ENCODE results near the gene F8. TPM values are rescaled to one million over a fixed set of nuclear protein-coding genes. Genes with fewer than 3 reads are reported as not detected.
"Not testable (repeated sequence)": the region's sequence is repeated elsewhere in the genome, so short reads cannot be mapped to it uniquely, and the experiment has no call there.

Gene F8
- total and polyA plus RNA-seq, 9 of the 15 experiments (the other 6 are each of a cell fraction or from before 2014, with no cell fraction given): 0.41 to 3.8 (median 0.91) TPM

- in situ Hi-C loops (cut with MboI); H3K9me1 ChIP-seq (ENCODE audit: control insufficient read depth, insufficient read depth, low read length); H3K79me2 ChIP-seq (ENCODE audit: control insufficient read depth, insufficient read depth, low read length); H3K27ac ChIP-seq (ENCODE audit: extremely low read depth, low read depth, low read length); ATAC-seq; H3K36me3 ChIP-seq (ENCODE audit: control insufficient read depth, insufficient read depth, low read length); H3K4me2 ChIP-seq (ENCODE audit: insufficient read depth, low read length); H3K27me3 ChIP-seq (ENCODE audit: control insufficient read depth in 2 of 2, insufficient read depth in 2 of 2, low read length in 2 of 2); H3K9me3 ChIP-seq (replicated peaks; ENCODE audit: control insufficient read depth, insufficient read depth, low read depth, low read length); BruUV-seq (replicated peaks); H3K4me3 ChIP-seq; CTCF ChIA-PET (ENCODE audit: low intra/inter-chr PET ratio); DNase-seq (ENCODE audit: extremely low read depth in 1 of 4, low spot score in 3 of 4); H4K20me1 ChIP-seq (replicated peaks; ENCODE audit: control insufficient read depth, insufficient read depth, low read length); intact Hi-C loops (cut with micrococcal nuclease); POLR2A ChIA-PET; H3K9ac ChIP-seq (ENCODE audit: insufficient read depth in 1 of 2, low read depth in 2 of 2, low read length in 2 of 2); H2AFZ ChIP-seq (ENCODE audit: low read depth, low read length); FAIRE-seq: not testable (repeated sequence)
- WGBS (ENCODE audit: insufficient coverage, low coverage, missing lambda C conversion rate): no CpG with 5 or more reads among the region's 3 CpGs
- peak; percentile 50; the same call in 1 of the 2 replicates for TF ChIP-seq BCOR (IDR thresholded peaks at IDR 0.05)
- H3K4me1 ChIP-seq (replicated peaks in 1 of 2; ENCODE audit: control insufficient read depth in 2 of 2, insufficient read depth in 2 of 2, low read length in 2 of 2): peaks cover 12 to 44% of the 10 kb centered on the region in 2 experiments
Measured at GRCh38 chrX:154825586-154825985, 196.9 kb downstream of the F8 start.

DNA sequence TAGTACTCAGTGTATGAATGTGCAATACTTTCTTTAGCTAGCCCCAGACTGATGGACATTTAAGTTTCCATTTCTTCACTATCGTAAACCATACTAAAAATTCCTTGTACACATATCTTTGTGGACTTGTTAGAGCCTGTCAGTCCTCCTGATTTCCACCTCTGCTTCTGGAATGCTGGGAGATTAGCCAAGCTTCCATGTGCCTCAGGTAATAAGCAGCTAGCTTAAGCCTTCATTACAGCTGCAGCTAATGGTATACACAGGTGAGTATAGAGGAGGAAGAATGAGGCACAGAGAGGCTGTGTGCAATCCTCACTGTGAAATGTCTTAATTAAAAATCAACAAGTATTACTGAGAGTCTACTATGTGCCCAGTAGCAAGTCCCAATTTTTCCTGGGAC lies 197.9 kb downstream of the F8 start:
- BruUV-seq (replicated peaks): no TSS peak
- in situ Hi-C loops (cut with MboI): no loop called here
- TF ChIP-seq, protein P1, sequence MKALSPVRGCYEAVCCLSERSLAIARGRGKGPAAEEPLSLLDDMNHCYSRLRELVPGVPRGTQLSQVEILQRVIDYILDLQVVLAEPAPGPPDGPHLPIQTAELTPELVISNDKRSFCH (CRISPR knock-in tag; IDR thresholded peaks at IDR 0.05): no peak
- TF ChIP-seq, protein P1 (tag; IDR thresholded peaks at IDR 0.05): no peak
- TF ChIP-seq SRSF9 (IDR thresholded peaks at IDR 0.05; ENCODE audit: borderline replicate concordance, low read depth, low read length) (no peak), NR2C1 (IDR thresholded peaks at IDR 0.05) (no peak), NR2C1 (tag; IDR thresholded peaks at IDR 0.05) (no peak), SRSF3 (IDR thresholded peaks at IDR 0.05; ENCODE audit: insufficient read depth, low read length) (no peak), ATF3 (IDR thresholded peaks at IDR 0.05) (no peak), ATF3 (CRISPR knock-in tag; conservative IDR thresholded peaks at IDR 0.05) (no peak), LEF1 (IDR thresholded peaks at IDR 0.05) (no peak), ZNF583 (CRISPR knock-in tag; IDR thresholded peaks at IDR 0.05) (no peak), KLF13 (tag; IDR thresholded peaks at IDR 0.05; ENCODE audit: borderline replicate concordance, low read depth) (no peak), NUFIP1 (IDR thresholded peaks at IDR 0.05; ENCODE audit: partially characterized antibody) (no peak), CHCHD3 (CRISPR knock-in tag; IDR thresholded peaks at IDR 0.05) (no peak)
- TF ChIP-seq, protein P2, sequence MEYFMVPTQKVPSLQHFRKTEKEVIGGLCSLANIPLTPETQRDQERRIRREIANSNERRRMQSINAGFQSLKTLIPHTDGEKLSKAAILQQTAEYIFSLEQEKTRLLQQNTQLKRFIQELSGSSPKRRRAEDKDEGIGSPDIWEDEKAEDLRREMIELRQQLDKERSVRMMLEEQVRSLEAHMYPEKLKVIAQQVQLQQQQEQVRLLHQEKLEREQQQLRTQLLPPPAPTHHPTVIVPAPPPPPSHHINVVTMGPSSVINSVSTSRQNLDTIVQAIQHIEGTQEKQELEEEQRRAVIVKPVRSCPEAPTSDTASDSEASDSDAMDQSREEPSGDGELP (CRISPR knock-in tag; IDR thresholded peaks at IDR 0.05; ENCODE audit: borderline replicate concordance): no peak

More for the DNA sequence above, 197.9 kb downstream of the F8 start:
- Histone ChIP-seq H3K9me3 (replicated peaks; ENCODE audit: control insufficient read depth, insufficient read depth, low read depth, low read length) (no peaks in the 10 kb centered on the region), H3K4me1 (replicated peaks in 1 of 2; ENCODE audit: control insufficient read depth in 2 of 2, insufficient read depth in 2 of 2, low read length in 2 of 2) (peaks cover 17 to 45% of the 10 kb centered on the region in 2 experiments), H3K36me3 (ENCODE audit: control insufficient read depth, insufficient read depth, low read length) (no peaks in the 10 kb centered on the region), H3K9me1 (ENCODE audit: control insufficient read depth, insufficient read depth, low read length) (no peaks in the 10 kb centered on the region), H3K27me3 (ENCODE audit: control insufficient read depth in 2 of 2, insufficient read depth in 2 of 2, low read length in 2 of 2) (no peaks in the 10 kb centered on the region), H3K9ac (ENCODE audit: insufficient read depth in 1 of 2, low read depth in 2 of 2, low read length in 2 of 2) (no peak overlapping the region), H3K4me2 (ENCODE audit: insufficient read depth, low read length) (no peak overlapping the region), H3K27ac (ENCODE audit: extremely low read depth, low read depth, low read length) (no peak overlapping the region), H2AFZ (ENCODE audit: low read depth, low read length) (0 out of 2 replicates have a peak overlapping the region, but pooled peaks have one; percentile 44), H3K4me3 (no peak overlapping the region), H4K20me1 (replicated peaks; ENCODE audit: control insufficient read depth, insufficient read depth, low read length) (no peaks in the 10 kb centered on the region), H3K79me2 (ENCODE audit: control insufficient read depth, insufficient read depth, low read length) (no peaks in the 10 kb centered on the region; the same call in 2 of the 3 replicates)
- ATAC-seq (no peak), DNase-seq (ENCODE audit: extremely low read depth in 1 of 4, low spot score in 3 of 4) (no peak), FAIRE-seq (no peak)
- POLR2A ChIA-PET: no interaction called here
- intact Hi-C loops (cut with micrococcal nuclease): no loop called here
- 100% methylated on average over 1 of the region's 1 CpG for WGBS (ENCODE audit: insufficient coverage, low coverage, missing lambda C conversion rate)
- CTCF ChIA-PET (ENCODE audit: low intra/inter-chr PET ratio): no interaction called here

Data from K562 (cell line).